Measurements from ENCODE around the gene CITED2.

CITED2 gene

GRCh38 chr6:139370283-139370998, 4.0 kb downstream of the CITED2 start:
- TF ChIP-seq MYC (IDR thresholded peaks at IDR 0.05; ENCODE audit: low read depth, low read length): no peak
- TF ChIP-seq CTCF (IDR thresholded peaks at IDR 0.05; ENCODE audit: low read depth, low read length): no peak
- no peak for TF ChIP-seq POLR2A (IDR thresholded peaks at IDR 0.05; ENCODE audit: extremely low read depth, insufficient read length)
- no peak for TF ChIP-seq MAX (IDR thresholded peaks at IDR 0.05; ENCODE audit: low read depth, low read length)
- peak overlapping the region; percentile 90 for H3K4me3 ChIP-seq (ENCODE audit: low read depth, low read length)
- peak; percentile 77 for DNase-seq (ENCODE audit: low read depth)

GRCh38 chr6:139369568-139370282, 4.7 kb downstream of the CITED2 start:
- TF ChIP-seq CTCF (IDR thresholded peaks at IDR 0.05; ENCODE audit: low read depth, low read length) (peak; percentile 53), MAX (IDR thresholded peaks at IDR 0.05; ENCODE audit: low read depth, low read length) (peak; percentile 19; the same call in 1 of the 2 replicates), MYC (IDR thresholded peaks at IDR 0.05; ENCODE audit: low read depth, low read length) (no peak)
- DNase-seq (ENCODE audit: low read depth): peak; percentile 84
- H3K4me3 ChIP-seq (ENCODE audit: low read depth, low read length): peak overlapping the region; percentile 90

GRCh38 chr6:139369068-139369467, 5.4 kb downstream of the CITED2 start:
- DNase-seq (ENCODE audit: low read depth): no peak
- no peak for TF ChIP-seq MAX (IDR thresholded peaks at IDR 0.05; ENCODE audit: low read depth, low read length)
- TF ChIP-seq MYC (IDR thresholded peaks at IDR 0.05; ENCODE audit: low read depth, low read length): no peak
- no peak for TF ChIP-seq CTCF (IDR thresholded peaks at IDR 0.05; ENCODE audit: low read depth, low read length)
- no peak for TF ChIP-seq POLR2A (IDR thresholded peaks at IDR 0.05; ENCODE audit: extremely low read depth, insufficient read length)

GRCh38 chr6:139368661-139369060, 5.8 kb downstream of the CITED2 start:
- H3K4me3 ChIP-seq (ENCODE audit: low read depth, low read length): no peak overlapping the region
- TF ChIP-seq MAX (IDR thresholded peaks at IDR 0.05; ENCODE audit: low read depth, low read length) (no peak), CTCF (IDR thresholded peaks at IDR 0.05; ENCODE audit: low read depth, low read length) (no peak), MYC (IDR thresholded peaks at IDR 0.05; ENCODE audit: low read depth, low read length) (no peak), POLR2A (IDR thresholded peaks at IDR 0.05; ENCODE audit: extremely low read depth, insufficient read length) (no peak)
- no peak for DNase-seq (ENCODE audit: low read depth)

More at GRCh38 chr6:139369068-139369467, 5.4 kb downstream of the CITED2 start:
- no peak overlapping the region for H3K4me3 ChIP-seq (ENCODE audit: low read depth, low read length)

GRCh38 chr6:139367810-139368351, 6.6 kb downstream of the CITED2 start:
- no peak for TF ChIP-seq POLR2A (IDR thresholded peaks at IDR 0.05; ENCODE audit: extremely low read depth, insufficient read length)
- TF ChIP-seq MYC (IDR thresholded peaks at IDR 0.05; ENCODE audit: low read depth, low read length): no peak
- no peak for TF ChIP-seq CTCF (IDR thresholded peaks at IDR 0.05; ENCODE audit: low read depth, low read length)
- TF ChIP-seq MAX (IDR thresholded peaks at IDR 0.05; ENCODE audit: low read depth, low read length): no peak
- no peak overlapping the region for H3K4me3 ChIP-seq (ENCODE audit: low read depth, low read length)
- peak; percentile 69 for DNase-seq (ENCODE audit: low read depth)

Measured in NB4 (cell line).